Muscle layer of duodenum (tissue), 2 donors: Measurements from ENCODE around the gene CRAT.

ENCODE experiments used
- H3K27ac ChIP-seq: one replicate; pipeline ENCODE4 v1.7.0; 2013; ENCODE audit warnings: mild to moderate bottlenecking, low read length
- H3K27me3 ChIP-seq: one replicate; pipeline ENCODE4 v1.7.0; 2013; ENCODE audit warnings: low read depth, mild to moderate bottlenecking, control low read depth, low read length
- H3K36me3 ChIP-seq, 2 donors: one replicate each; pipeline ENCODE4 v1.7.0; 2013; ENCODE audit warnings: low read length in 2 of 2, control low read depth in 1 of 2, mild to moderate bottlenecking in 1 of 2; ENCODE audit not compliant: insufficient read depth in 2 of 2, control insufficient read depth in 1 of 2
- H3K4me1 ChIP-seq, 2 donors: one replicate each; pipeline ENCODE4 v1.7.0; 2013; ENCODE audit warnings: low read length in 2 of 2, mild to moderate bottlenecking in 2 of 2, control low read depth in 1 of 2, moderate library complexity in 1 of 2; ENCODE audit not compliant: insufficient read depth in 2 of 2, control insufficient read depth in 1 of 2
- H3K4me3 ChIP-seq, 2 donors: one replicate each; pipeline ENCODE4 v1.7.0; 2013; ENCODE audit warnings: low read length in 2 of 2, low read depth in 1 of 2, mild to moderate bottlenecking in 1 of 2
- H3K9me3 ChIP-seq, 2 donors: one replicate each; pipeline ENCODE4 v1.7.0; 2013; ENCODE audit warnings: low read length in 2 of 2, control low read depth in 1 of 2, mild to moderate bottlenecking in 1 of 2; ENCODE audit not compliant: control insufficient read depth in 1 of 2
- donor health status: healthy.

CRAT gene

GRCh38 chr9:129108805-129109536 is 1.6 kb downstream of the CRAT start:
- no peaks in the 10 kb centered on the region for H3K27me3 ChIP-seq
- H3K36me3 ChIP-seq = peaks cover 0 to 14% of the 10 kb centered on the region in 2 donors
- H3K27ac ChIP-seq = no peak overlapping the region
- no peaks in the 10 kb centered on the region for H3K9me3 ChIP-seq
- peak overlapping the region; percentile 2 to 95 for H3K4me3 ChIP-seq
- H3K4me1 ChIP-seq = peaks cover 13 to 23% of the 10 kb centered on the region in 2 donors

- Histone ChIP-seq H3K27me3 (no peaks in the 10 kb centered on the region), H3K27ac (no peak overlapping the region), H3K4me1 (peaks cover 13 to 21% of the 10 kb centered on the region in 2 donors), H3K9me3 (no peaks in the 10 kb centered on the region), H3K36me3 (peaks cover 0 to 14% of the 10 kb centered on the region in 2 donors), H3K4me3 (no peak overlapping the region)
Measured at GRCh38 chr9:129108083-129108804, 2.3 kb downstream of the CRAT start.

GRCh38 chr9:129107651-129108050 is 2.9 kb downstream of the CRAT start:
- Histone ChIP-seq H3K27ac (no peak overlapping the region), H3K4me1 (peaks cover 13 to 21% of the 10 kb centered on the region in 2 donors), H3K36me3 (peaks cover 0 to 14% of the 10 kb centered on the region in 2 donors)

DNA sequence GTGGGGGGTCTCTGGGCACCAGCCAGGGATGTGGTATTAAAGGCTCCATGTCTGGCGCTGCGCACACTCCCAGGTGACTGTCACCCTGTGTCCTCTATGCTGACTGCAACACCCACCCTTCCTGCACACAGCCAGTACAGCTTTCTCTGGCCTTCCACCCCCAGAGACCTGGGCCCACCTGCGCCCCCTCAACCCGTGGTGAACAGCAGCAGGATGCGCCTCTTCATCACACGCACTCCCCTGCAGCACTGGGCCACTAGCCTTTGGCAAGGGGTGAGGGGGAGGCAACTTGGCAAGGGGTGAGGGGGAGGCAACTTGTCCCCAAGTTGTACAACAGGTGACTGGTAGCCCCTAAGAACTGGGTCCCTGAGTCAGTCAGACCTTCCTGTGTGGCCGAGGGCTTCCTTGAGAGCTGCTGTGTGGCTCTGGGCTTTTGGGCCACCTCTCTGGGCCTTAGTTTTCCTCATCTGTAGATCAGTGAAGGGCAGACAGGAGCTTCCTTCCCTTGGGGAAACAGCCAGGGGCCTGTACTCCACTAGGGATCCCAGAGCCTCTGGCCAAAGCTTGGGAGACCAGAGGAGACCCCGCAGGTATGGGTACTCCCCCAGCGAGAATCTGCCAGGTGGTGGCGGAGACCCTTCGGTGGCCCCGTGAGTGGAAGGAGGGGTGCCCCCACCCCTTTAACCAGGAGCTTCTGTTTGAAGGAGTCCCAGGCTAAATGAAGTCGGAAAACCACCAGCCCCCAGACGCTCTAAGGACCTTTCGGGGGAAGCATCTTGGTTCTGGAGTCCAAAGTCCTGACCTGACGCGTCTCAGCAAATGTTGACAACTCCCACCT is 4.5 kb downstream of the CRAT start:
- Histone ChIP-seq H3K9me3 (no peaks in the 10 kb centered on the region), H3K27me3 (no peaks in the 10 kb centered on the region), H3K4me1 (peaks cover 8 to 13% of the 10 kb centered on the region in 2 donors), H3K4me3 (no peak overlapping the region), H3K36me3 (peaks cover 0 to 24% of the 10 kb centered on the region in 2 donors), H3K27ac (no peak overlapping the region)

More at GRCh38 chr9:129107651-129108050, 2.9 kb downstream of the CRAT start:
- H3K9me3 ChIP-seq = no peaks in the 10 kb centered on the region
- no peak overlapping the region for H3K4me3 ChIP-seq
- no peaks in the 10 kb centered on the region for H3K27me3 ChIP-seq

- Histone ChIP-seq H3K9me3 (no peaks in the 10 kb centered on the region), H3K27ac (no peak overlapping the region), H3K4me1 (peaks cover under 1 to 6% of the 10 kb centered on the region in 2 donors), H3K4me3 (no peak overlapping the region), H3K27me3 (no peaks in the 10 kb centered on the region), H3K36me3 (peaks cover 0 to 24% of the 10 kb centered on the region in 2 donors)
Measured at GRCh38 chr9:129104051-129104450, 6.5 kb downstream of the CRAT start.

- Histone ChIP-seq H3K9me3 (no peaks in the 10 kb centered on the region), H3K36me3 (peaks cover 0 to 24% of the 10 kb centered on the region in 2 donors), H3K4me3 (no peak overlapping the region), H3K27ac (no peak overlapping the region), H3K27me3 (no peaks in the 10 kb centered on the region), H3K4me1 (peaks cover 0 to 1% of the 10 kb centered on the region in 2 donors)
Measured at GRCh38 chr9:129103595-129103965, 7.0 kb downstream of the CRAT start.

- Histone ChIP-seq H3K4me3 (no peak overlapping the region), H3K4me1 (no peaks in the 10 kb centered on the region), H3K27me3 (no peaks in the 10 kb centered on the region), H3K36me3 (peaks cover 0 to 30% of the 10 kb centered on the region in 2 donors), H3K9me3 (no peaks in the 10 kb centered on the region), H3K27ac (no peak overlapping the region)
Measured at GRCh38 chr9:129102791-129103594, 7.6 kb downstream of the CRAT start.

- Histone ChIP-seq H3K27me3 (no peaks in the 10 kb centered on the region), H3K9me3 (no peaks in the 10 kb centered on the region), H3K36me3 (peaks cover 4 to 28% of the 10 kb centered on the region in 2 donors), H3K27ac (no peak overlapping the region), H3K4me1 (no peaks in the 10 kb centered on the region), H3K4me3 (no peak overlapping the region)
Measured at GRCh38 chr9:129102095-129102525, 8.5 kb downstream of the CRAT start.

GRCh38 chr9:129101279-129101678 is 9.3 kb downstream of the CRAT start:
- Histone ChIP-seq H3K4me1 (no peaks in the 10 kb centered on the region), H3K36me3 (peaks cover 4 to 28% of the 10 kb centered on the region in 2 donors), H3K27ac (no peak overlapping the region), H3K27me3 (no peaks in the 10 kb centered on the region), H3K9me3 (no peaks in the 10 kb centered on the region), H3K4me3 (no peak overlapping the region)

GRCh38 chr9:129100383-129101169 is 10.0 kb downstream of the CRAT start:
- no peaks in the 10 kb centered on the region for H3K27me3 ChIP-seq
- H3K4me3 ChIP-seq = no peak overlapping the region
- peaks cover 4 to 36% of the 10 kb centered on the region in 2 donors for H3K36me3 ChIP-seq
- H3K9me3 ChIP-seq = no peaks in the 10 kb centered on the region
- H3K4me1 ChIP-seq = no peaks in the 10 kb centered on the region
- no peak overlapping the region for H3K27ac ChIP-seq
